SK-N-SH treated with all-trans-retinoic acid at 6 μM for 48 hours (cell line): ENCODE results near the gene GRIK4.

Experiments used
- ATAC-seq: fragments of 200-7000 bp; cut with Tn5 transposase; 3 replicates; pipeline ENCODE4 v1.9.1; 2020; ENCODE audit warnings: mild to moderate bottlenecking, moderate library complexity
- ARNTL ChIP-seq: fragments of 450-650 bp; formaldehyde crosslinking; IDR thresholded peaks from 2 replicates; pipeline ENCODE4 v1.5.0; 2020; ENCODE audit warnings: low read depth, mild to moderate bottlenecking, moderate library complexity, borderline replicate concordance
- BACH2 ChIP-seq: fragments of 250-450 bp; sonication (Bioruptor Pico); IDR thresholded peaks from 2 replicates; pipeline ENCODE4 v1.9.0; 2021; ENCODE audit warnings: mild to moderate bottlenecking, borderline replicate concordance
- CSDC2 ChIP-seq: fragments of 250-450 bp; sonication (Bioruptor Pico); IDR thresholded peaks from 2 replicates; pipeline ENCODE4 v1.5.0; 2020; ENCODE audit warnings: mild to moderate bottlenecking, moderate library complexity
- ESRRG ChIP-seq: fragments of 250-450 bp; sonication (Bioruptor Pico); IDR thresholded peaks from 2 replicates; pipeline ENCODE4 v1.6.1; 2021; ENCODE audit warnings: mild to moderate bottlenecking
- GLIS3 ChIP-seq: fragments of 250-450 bp; sonication (Bioruptor Pico); IDR thresholded peaks from 2 replicates; pipeline ENCODE4 v1.5.0; 2020; ENCODE audit warnings: mild to moderate bottlenecking, moderate library complexity
- ISL1 ChIP-seq: fragments of 250-450 bp; sonication (Bioruptor Pico); IDR thresholded peaks from 2 replicates; pipeline ENCODE4 v2.1.2; 2022; ENCODE audit warnings: mild to moderate bottlenecking, moderate library complexity
- OSR1 ChIP-seq: fragments of 250-450 bp; sonication (Bioruptor Pico); IDR thresholded peaks from 2 replicates; pipeline ENCODE4 v1.8.0; 2022; ENCODE audit warnings: moderate library complexity, mild to moderate bottlenecking, inconsistent platforms
- PPARA ChIP-seq: fragments of 250-450 bp; sonication (Bioruptor Pico); IDR thresholded peaks from 2 replicates; pipeline ENCODE4 v1.5.0; 2020; ENCODE audit warnings: mild to moderate bottlenecking, borderline replicate concordance
- TCF4 ChIP-seq: fragments of 250-450 bp; sonication (Bioruptor Pico); IDR thresholded peaks from 2 replicates; pipeline ENCODE4 v1.8.0; 2021; ENCODE audit warnings: mild to moderate bottlenecking, moderate library complexity, borderline replicate concordance
- TSHZ2 ChIP-seq: fragments of 250-450 bp; sonication (Bioruptor Pico); IDR thresholded peaks from 2 replicates; pipeline ENCODE4 v1.5.0; 2020; ENCODE audit warnings: mild to moderate bottlenecking, moderate library complexity
- ZFP3 ChIP-seq: fragments of 250-450 bp; sonication (Bioruptor Pico); IDR thresholded peaks from 2 replicates; pipeline ENCODE4 v1.5.0; 2020; ENCODE audit warnings: mild to moderate bottlenecking, moderate library complexity
- ZFP30 ChIP-seq: fragments of 450-650 bp; formaldehyde crosslinking; IDR thresholded peaks from 2 replicates; pipeline ENCODE4 v1.5.0; 2022; ENCODE audit warnings: mild to moderate bottlenecking, moderate library complexity
- ZNF565 ChIP-seq: fragments of 450-650 bp; formaldehyde crosslinking; conservative IDR thresholded peaks from 2 replicates; pipeline ENCODE4 v1.5.0; 2020; ENCODE audit warnings: low read depth, mild to moderate bottlenecking, moderate library complexity
- ZNF70 ChIP-seq: fragments of 450-650 bp; formaldehyde crosslinking; IDR thresholded peaks from 2 replicates; pipeline ENCODE4 v1.5.0; 2020; ENCODE audit warnings: mild to moderate bottlenecking, moderate library complexity
- ZNF8 ChIP-seq: fragments of 450-650 bp; formaldehyde crosslinking; IDR thresholded peaks from 2 replicates; pipeline ENCODE4 v1.5.0; 2020; ENCODE audit warnings: mild to moderate bottlenecking, moderate library complexity
- TF ChIP-seq, protein P1 (sequence below): fragments of 250-450 bp; sonication (Bioruptor Pico); IDR thresholded peaks from 2 replicates; pipeline ENCODE4 v1.5.1; 2020; ENCODE audit warnings: low read depth, mild to moderate bottlenecking, moderate library complexity
- TF ChIP-seq, protein P2 (sequence below): fragments of 250-450 bp; sonication (Bioruptor Pico); IDR thresholded peaks from 2 replicates; pipeline ENCODE4 v1.8.0; 2021; ENCODE audit warnings: low read depth, mild to moderate bottlenecking, moderate library complexity, borderline replicate concordance
- TF ChIP-seq, protein P3 (sequence below): fragments of 250-450 bp; sonication (Bioruptor Pico); IDR thresholded peaks from 2 replicates; pipeline ENCODE4 v1.8.0; 2020; ENCODE audit warnings: mild to moderate bottlenecking, moderate library complexity, borderline replicate concordance

The GRIK4 gene

DNA sequence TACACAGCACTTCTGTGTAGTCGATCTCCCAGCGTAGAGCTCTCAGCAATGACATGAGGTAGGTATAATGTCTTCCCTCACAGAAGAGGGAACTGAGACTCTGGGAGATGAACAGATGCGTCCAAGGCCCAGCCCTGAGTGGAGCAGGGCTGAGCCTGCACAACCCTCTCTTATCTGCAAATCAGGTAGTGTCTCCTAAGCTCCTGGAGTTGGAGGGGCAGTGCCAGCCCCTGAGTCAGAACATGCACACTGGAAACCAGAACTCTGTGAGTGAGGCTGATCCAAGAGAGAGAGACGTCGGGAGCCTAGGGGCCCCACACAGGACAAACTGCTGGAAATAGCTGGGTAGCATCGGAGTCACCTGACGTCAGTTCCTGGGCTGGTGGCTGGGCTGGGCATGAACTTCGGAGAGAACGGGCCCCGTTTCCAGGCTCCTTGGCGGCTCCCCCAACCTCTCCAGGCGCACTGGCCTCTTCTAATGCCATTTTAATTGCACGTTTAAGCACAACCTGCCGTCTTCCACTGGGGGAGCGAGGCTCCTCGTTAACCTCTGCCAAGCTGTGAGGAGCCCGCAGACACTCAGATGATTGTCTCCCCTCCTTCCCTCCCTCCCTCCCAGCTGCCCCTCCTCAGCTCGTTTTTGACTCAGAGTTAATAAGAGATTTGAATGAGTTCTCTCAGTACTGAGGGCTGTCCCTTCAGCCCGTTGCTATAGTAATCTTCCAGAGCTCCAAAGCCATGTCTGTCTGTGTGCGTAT is 321.1 kb downstream of the GRIK4 start (continued):
- no peak for TF ChIP-seq TSHZ2 (CRISPR knock-in tag)
- TF ChIP-seq ZNF8 (CRISPR knock-in tag) = no peak

DNA sequence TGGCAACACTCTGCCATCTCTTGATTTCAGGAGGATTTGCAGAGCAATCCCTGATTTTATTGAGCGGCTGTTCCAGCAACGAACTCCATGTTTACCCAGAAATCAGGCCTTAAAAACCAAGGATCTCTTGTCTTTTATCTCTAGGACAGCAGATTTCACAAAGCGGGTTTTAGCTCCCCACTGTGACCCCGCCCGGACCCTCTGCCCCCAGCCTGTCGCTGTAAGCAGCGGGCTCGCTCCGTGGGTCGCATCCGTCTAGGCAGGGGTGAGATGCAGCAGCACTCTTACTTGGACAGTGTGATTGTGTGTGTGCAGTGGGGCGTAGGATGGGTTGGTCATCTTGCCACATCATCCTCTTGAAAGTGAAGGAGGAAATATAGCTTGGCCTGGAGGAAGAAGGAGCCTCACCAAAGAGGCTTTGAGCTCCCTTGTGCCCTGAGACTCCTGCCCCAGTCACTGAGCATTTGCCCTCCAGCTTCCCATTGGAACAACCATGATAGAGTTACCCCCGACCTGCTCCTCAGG is 323.2 kb downstream of the GRIK4 start:
- TF ChIP-seq BACH2 (no peak), ZNF565 (no peak), ZFP30 (CRISPR knock-in tag) (no peak), CSDC2 (no peak), ESRRG (CRISPR knock-in tag) (no peak), OSR1 (no peak), TSHZ2 (CRISPR knock-in tag) (no peak), TCF4 (CRISPR knock-in tag) (no peak), ARNTL (CRISPR knock-in tag) (no peak), ZFP3 (no peak)
- TF ChIP-seq, protein P1, sequence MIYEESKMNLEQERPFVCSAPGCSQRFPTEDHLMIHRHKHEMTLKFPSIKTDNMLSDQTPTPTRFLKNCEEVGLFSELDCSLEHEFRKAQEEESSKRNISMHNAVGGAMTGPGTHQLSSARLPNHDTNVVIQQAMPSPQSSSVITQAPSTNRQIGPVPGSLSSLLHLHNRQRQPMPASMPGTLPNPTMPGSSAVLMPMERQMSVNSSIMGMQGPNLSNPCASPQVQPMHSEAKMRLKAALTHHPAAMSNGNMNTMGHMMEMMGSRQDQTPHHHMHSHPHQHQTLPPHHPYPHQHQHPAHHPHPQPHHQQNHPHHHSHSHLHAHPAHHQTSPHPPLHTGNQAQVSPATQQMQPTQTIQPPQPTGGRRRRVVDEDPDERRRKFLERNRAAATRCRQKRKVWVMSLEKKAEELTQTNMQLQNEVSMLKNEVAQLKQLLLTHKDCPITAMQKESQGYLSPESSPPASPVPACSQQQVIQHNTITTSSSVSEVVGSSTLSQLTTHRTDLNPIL (CRISPR knock-in tag) = no peak
- TF ChIP-seq, protein P2, sequence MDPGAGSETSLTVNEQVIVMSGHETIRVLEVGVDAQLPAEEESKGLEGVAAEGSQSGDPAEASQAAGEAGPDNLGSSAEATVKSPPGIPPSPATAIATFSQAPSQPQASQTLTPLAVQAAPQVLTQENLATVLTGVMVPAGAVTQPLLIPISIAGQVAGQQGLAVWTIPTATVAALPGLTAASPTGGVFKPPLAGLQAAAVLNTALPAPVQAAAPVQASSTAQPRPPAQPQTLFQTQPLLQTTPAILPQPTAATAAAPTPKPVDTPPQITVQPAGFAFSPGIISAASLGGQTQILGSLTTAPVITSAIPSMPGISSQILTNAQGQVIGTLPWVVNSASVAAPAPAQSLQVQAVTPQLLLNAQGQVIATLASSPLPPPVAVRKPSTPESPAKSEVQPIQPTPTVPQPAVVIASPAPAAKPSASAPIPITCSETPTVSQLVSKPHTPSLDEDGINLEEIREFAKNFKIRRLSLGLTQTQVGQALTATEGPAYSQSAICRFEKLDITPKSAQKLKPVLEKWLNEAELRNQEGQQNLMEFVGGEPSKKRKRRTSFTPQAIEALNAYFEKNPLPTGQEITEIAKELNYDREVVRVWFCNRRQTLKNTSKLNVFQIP (CRISPR knock-in tag) = no peak
- ATAC-seq = no peak

DNA sequence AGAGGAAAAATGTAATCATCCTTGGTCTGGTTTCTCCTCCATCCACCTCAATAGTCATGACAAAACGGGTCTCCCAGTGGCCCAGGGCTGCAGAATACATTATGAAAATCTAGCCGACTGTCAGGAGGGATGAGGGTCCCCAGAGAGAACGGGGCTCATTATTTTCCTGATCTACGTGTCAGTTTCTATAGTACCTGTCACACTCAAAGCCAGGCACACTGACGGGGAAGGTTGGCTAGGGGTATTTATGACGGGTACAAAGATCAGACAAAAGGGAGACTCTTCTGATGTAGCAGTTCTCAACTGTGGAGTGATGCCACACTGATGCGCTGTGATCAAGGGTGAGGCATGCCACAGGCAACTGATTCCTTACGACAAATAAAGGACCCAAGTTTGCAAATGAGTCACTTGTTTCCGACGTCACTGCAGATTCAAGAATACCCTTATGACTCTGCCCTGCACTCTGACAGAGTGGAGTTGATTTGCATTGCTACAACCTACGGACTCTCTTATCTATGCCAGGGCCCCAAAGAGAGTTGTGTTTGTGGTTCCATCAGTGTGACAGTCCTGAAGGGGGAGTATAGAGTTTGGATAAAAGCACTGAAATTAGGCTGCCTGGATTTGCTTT is 324.2 kb downstream of the GRIK4 start:
- ATAC-seq = no peak
- no peak for TF ChIP-seq OSR1
- no peak for TF ChIP-seq GLIS3 (CRISPR knock-in tag)
- TF ChIP-seq, protein P2 (CRISPR knock-in tag) = no peak
- TF ChIP-seq, protein P1 (CRISPR knock-in tag) = no peak
- no peak for TF ChIP-seq PPARA (CRISPR knock-in tag)
- TF ChIP-seq ESRRG (CRISPR knock-in tag) = no peak
- TF ChIP-seq, protein P3, sequence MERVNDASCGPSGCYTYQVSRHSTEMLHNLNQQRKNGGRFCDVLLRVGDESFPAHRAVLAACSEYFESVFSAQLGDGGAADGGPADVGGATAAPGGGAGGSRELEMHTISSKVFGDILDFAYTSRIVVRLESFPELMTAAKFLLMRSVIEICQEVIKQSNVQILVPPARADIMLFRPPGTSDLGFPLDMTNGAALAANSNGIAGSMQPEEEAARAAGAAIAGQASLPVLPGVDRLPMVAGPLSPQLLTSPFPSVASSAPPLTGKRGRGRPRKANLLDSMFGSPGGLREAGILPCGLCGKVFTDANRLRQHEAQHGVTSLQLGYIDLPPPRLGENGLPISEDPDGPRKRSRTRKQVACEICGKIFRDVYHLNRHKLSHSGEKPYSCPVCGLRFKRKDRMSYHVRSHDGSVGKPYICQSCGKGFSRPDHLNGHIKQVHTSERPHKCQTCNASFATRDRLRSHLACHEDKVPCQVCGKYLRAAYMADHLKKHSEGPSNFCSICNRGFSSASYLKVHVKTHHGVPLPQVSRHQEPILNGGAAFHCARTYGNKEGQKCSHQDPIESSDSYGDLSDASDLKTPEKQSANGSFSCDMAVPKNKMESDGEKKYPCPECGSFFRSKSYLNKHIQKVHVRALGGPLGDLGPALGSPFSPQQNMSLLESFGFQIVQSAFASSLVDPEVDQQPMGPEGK (CRISPR knock-in tag) = no peak
- no peak for TF ChIP-seq TSHZ2 (CRISPR knock-in tag)
- TF ChIP-seq ARNTL (CRISPR knock-in tag) = no peak
- no peak for TF ChIP-seq TCF4 (CRISPR knock-in tag)
- no peak for TF ChIP-seq ZNF70
- no peak for TF ChIP-seq CSDC2
- no peak for TF ChIP-seq ISL1 (CRISPR knock-in tag)
- no peak for TF ChIP-seq ZFP3
